ENCODE measurements around the gene SECTM1. TPM values are rescaled to one million over a fixed set of nuclear protein-coding genes. Genes with fewer than 3 reads are reported as not detected.
"Not testable (repeated sequence)": the region's sequence is repeated elsewhere in the genome, so short reads cannot be mapped to it uniquely, and the experiment has no call there.

The SECTM1 gene
- polyA plus RNA-seq, 4 donors: 1.2 to 3.4 (median 1.6) TPM

DNA sequence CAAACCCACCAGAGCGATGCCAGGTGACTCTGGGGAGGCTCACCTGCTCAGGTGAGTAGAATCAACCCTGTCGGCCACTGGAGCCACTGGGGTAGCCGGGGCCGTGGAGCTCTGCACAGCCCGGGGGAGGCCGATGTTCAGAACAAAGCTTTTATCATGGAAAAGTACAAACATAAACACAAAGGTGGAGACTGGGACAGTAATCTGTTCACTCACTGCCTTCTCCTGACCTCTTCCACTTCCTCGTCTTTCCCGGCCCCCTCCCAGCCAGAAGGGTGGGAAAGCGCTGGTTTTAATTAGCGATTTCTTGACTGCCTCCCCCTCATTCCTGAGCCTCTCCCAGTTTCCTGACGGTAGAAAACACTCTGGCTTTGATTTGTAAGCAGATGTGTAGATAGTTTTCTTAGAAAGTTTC lies 15.7 kb upstream of the SECTM1 start:
- DNase-seq (ENCODE audit: low read depth in 4 of 4, low spot score in 2 of 4): no peak

DNA sequence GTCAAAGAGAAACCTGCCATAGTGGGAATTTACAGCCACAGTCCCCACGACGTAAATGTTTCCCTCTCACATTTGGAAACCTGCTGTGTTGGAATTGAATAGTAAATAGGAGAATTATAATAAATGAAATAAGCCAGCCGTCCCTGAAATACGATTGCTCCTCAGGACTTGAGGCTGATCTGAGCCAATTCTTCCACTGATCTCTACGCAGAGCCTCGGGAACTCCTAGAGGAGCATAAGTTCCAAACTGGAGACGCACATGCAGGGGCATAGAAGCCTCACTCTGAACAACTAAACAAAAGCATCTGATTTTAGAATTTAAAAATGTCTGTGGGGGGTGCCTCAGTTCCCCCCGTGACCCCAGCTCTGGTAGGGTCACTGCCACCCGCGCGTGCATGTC lies 15.3 kb upstream of the SECTM1 start:
- DNase-seq (ENCODE audit: low read depth in 4 of 4, low spot score in 2 of 4): no peak

DNA sequence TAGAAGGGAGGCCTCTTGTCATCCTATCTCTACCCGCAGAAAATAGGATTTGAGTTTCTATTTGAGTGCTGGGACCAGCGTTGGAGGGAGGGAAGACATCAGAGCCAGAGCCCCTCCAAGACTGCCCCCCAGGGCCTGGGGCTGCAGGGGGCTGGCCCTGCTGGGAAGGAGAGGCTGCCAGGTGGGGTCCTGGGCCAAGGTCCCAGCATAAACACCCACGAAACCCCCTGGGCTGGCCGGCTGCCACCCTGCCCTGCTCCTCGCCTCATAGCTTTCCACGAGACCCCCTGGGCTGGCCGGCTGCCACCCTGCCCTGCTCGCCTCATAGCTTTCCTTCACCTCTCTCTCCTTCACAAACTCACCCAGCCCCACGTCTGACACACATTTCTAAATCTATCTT lies 14.9 kb upstream of the SECTM1 start:
- no peak for DNase-seq (ENCODE audit: low read depth in 4 of 4, low spot score in 2 of 4)

DNA sequence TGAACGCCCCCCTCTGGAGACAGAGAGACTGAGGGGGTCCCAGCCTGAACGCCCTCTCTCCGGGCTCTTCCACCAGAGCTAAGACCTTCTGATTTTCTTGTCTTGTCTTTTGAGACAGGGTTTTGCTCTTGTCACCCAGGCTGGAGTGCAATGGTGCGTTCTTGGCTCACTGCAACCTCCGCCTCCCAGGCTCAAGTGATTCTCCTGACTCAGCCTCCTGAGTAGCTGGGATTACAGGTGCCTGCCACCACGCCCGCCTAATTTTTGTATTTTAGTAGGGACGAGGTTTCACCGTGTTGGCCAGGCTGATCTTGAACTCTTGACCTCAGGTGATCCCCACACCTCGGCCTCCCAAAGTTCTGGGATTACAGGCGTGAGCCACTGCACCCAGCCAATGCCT lies 14.4 kb upstream of the SECTM1 start:
- DNase-seq (ENCODE audit: low read depth in 4 of 4, low spot score in 2 of 4): not testable (repeated sequence)

DNA sequence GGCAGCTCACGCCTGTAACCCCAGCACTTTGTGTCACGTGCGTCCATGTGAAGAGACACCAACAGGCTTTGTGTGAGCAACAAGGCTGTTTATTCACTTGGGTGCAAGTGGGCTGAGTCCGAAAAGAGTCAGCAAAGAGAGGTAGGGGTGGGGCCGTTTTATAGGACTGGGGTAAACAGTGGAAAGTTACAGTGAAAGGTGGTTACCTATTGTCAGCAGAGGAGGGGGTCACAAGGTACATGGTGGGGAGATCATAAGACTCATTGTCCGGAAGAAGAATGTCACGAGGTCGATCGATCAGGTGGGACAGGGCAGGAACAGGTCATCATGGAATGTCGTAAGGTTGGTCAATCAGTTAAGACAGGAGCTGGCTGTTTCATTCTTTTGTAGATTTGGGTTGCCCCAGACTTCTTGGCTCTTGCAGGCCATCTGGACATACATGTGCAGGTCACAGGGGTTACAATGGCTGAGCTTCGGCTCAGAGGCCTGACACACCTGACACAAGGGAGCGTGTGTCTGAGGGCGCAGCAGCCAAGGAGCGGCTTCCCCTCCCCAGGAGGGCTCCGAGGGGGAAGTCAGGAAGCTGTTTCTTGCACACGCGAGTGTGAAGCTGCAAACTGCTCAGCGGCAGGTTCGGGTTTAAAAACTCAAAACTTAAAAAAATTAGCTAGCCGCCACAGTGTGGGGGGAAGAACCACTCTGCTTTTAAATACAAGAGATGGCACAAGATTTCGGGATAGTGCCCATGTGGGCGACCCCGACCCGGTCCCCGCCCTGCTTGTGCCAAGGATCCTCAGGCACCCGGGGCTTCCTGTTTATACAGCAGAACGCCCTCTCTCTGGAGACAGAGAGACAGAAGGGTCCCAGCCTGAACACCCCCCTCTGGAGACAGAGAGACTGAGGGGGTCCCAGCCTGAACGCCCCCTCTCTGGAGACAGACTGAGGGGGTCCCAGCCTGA lies 13.1 kb upstream of the SECTM1 start:
- DNase-seq (ENCODE audit: low read depth in 4 of 4, low spot score in 2 of 4): no peak

DNA sequence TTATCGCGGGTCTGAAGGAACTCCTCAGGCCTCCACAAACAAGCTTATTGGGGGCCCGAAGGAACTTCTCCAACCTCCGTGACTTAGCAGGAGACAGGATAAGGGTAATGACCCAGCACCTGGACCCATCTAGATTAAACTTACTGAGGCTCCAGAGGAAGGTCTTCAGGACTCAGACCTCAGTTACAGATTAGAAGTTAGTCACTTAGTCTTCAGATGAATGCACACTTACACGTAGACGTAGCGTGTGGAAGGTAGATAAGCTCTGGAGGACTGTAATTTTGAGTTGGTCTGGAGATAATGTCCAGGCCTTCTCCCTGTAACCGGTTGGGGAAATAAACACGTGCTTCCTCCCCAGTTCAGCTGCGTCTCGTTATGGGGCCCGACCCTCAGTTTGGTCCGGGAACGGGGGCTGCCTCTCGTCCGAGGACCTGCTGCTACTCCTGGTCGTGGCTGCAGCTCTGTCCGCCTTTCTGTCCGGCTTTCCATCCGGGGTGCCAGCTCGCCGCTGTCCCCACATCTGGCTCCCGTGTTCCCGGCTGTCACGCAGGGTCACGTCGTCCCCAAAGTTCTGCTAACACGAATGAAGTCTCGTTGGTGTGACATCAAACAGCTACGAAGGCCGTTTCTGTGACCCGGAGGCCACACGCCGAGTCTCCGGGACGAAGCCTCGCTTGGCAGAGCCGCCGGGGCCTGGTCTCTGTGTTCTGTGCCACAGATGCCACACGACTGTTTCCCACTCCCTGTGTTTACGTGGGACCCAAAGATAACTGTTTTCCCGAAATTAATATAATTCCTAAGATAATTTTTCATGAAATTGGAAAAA lies 11.8 kb upstream of the SECTM1 start:
- no peak for DNase-seq (ENCODE audit: low read depth in 4 of 4, low spot score in 2 of 4)

DNA sequence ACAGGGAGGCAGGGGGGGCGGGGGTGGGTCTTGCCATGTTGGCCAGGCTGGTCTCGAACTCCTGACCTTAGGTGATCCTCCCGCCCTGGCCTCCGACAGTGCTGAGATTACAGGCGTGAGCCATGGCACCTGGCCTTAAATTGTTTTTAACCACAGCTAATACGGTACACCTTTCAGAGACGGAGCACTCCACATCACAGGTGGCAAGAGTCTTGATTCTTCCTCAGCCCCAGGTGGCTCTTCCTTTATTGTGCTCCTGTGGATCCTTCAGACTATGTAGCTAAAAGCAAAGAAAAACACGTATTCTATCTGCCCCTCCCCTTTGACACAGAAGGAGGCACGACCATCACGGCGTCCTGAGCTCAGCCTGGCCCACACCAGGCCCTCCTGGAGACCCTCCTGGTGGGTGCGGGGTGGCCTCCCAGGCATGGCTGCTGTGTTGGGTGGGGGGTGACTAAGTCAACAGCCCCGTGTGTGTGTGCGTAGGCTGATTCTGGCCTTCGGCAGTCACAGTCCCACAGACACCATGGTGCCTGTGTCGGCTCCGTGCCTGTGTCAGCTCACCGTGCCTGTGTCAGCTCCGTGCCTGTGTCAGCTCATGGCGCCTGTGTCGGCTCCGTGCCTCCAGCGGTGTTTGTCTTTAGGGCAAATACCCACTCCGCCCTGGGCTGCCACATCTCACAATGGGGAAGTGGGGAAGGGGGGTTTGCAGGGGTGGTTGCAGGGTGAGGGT lies 10.8 kb upstream of the SECTM1 start:
- no peak for DNase-seq (ENCODE audit: low read depth in 4 of 4, low spot score in 2 of 4)

DNA sequence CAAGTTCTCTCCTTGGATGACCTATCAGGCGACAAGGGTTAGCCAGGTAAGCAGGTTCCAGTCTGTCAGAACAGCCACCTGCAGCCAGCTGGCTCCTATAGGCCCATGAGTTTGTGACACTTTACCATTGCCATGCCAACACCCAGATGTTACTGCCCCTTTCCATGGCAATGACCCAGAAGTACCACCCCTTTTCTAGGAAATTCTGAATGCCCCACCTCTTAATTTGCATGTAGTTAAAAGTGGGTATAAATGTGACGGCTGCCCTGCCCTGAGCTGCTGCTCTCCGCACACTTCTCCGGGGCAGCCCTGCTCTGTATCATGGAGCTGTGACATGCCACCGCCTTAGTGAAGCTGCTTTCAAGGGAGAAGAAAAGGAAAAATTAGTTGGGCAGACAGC lies 10.0 kb upstream of the SECTM1 start:
- no peak for DNase-seq (ENCODE audit: low read depth in 4 of 4, low spot score in 2 of 4)

DNA sequence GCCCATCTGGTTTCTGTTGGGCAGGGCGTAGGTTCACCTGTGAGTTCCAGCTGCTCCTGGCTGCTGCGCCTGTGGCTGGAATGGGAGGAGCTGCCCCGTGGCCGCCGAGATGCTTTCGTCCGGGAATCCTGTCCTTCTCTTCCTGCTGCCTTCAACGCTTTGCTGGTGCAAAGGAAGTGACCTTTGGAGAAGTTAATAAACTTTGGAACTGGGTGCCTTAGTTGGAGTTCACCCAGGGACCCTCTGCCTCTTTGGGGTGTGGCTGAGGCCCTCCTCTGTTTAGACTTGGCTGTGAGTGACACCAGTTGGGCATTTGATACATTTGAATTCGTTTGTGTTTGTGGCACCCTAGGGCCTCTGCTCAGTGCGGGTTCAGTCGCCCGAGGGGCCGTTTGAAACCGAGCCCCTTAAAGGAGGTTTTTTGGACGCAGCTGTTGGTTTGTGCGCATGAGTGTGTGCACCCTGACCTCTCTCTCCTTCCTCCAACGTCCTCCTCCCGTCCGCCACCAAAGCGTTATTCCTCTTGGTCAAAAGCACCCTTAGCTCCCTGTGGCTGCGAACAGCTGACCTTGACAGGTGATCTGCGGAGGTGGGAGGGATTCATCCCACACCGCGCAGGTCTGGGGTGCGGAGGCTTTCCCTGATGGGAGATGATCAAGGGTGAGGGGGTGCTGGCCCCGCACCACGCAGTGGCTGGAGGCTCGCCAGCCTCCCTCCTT lies 9.0 kb upstream of the SECTM1 start:
- DNase-seq (ENCODE audit: low read depth in 4 of 4, low spot score in 2 of 4): no peak

DNA sequence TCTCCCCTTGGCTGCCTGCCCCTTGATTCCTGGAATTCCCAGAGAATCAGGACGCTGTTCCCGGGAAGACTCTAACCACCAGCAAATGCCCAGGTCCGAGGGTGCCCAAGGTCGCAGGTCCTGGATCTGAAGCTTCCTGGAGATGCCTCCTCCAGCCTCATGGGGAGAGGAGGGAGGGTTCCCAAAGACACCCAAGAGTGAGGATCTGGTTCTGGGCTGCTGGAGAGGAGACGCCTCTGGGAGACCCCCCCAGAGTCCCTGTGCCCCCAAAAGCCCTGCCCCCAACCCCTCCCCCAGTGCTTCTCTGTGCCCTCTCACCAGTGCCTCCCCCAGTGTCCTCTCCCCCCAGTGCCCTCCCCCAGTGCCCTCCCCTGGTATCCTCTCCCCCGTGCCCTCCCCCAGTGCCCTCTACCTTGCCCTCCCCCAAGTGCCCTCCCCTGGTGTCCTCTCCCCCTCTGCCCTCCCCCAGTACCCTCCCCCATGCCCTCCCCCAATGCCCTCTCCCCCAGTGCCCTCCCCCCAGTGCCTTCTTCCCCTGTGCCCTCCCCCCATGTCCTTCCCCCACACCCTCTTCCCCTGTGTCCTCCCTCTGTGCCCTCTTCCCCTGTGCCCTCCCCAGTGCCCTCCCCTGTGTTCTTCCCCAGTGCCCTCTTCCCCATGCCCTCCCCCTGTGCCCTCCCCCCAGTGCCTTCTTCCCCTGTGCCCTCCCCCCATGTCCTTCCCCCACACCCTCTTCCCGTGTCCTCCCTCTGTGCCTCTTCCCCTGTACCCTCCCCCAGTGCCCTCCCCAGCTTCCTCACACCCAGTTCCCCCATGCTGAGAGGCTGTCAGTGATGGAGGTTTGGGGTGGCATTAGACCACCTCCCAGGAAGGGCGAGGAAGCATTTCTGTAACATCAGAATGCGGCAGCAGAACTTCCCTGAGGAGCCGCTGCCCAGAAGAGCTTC lies 6.3 kb upstream of the SECTM1 start:
- no peak for DNase-seq (ENCODE audit: low read depth in 4 of 4, low spot score in 2 of 4)

DNA sequence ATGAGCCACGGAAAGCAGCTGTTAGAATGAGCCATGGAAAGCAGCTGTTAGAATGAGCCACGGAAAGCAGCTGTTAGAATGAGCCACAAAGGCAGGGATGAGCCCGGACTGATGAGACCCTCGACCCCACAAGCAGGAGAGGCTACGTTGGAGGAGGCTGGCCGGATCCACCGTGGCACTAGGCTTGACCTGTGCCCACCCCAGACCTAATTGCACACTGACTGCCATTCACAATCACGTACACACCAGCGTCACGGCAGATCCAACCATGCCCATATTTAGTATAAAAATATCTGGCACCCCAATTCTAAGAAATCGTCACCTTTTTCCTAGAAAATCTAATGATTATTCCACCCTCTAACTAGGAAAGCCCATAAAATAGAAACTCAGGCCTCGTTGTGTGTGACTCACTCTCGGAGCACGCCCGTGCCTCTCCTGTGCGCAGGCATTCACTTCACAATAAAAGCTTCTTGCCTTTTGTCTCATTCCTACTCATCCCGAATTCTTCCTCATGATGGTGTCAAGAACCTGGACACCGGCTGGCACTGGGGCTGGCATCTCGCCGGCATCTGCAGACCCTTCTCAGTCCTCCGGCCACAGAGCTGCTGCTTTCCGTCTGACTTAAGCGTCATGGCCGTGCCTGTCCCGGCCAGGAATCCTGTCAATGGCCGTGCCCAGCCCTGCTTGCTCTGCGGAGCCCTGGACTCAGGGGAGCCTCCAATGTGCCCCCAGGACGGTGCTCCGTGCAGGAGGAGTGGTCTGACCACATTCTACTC lies 5.5 kb upstream of the SECTM1 start:
- DNase-seq (ENCODE audit: low read depth in 4 of 4, low spot score in 2 of 4): no peak

DNA sequence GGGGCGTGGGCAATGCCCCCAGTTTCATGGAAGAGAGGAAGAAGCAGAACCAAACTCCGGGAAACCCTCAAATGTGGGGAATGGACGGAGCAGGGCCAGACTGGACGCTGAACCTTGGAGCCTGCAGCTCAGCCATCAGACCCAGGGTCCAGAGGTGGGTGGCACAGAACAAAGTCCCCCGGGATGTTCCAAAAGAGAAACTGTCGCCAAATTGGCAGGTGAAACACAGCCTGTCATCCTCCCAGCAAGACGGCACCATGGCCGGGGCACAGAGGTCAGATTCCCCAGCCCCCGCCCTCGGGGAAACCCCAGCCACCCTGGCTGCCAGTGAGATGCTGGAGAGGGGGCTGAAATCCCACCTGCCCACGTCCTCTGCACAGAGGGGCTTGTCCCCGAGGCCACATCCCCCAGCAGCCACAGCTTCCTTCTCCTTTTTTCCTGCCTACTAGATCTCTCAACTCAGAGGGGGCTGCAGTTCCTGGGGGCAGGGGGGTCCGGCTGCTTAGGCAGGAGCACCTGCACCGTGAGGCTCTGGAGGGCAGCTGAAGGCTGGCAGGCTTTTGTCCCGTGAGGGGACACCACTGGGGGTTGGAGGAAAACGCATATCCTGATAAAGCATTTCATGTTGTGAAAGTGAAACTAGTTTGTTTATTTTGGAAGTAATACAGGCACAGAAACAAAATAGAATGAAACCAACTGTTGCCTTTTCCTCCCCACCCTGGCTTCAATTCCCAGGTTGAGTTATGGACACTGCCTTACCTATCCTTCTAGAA lies 1.2 kb upstream of the SECTM1 start:
- no peak for DNase-seq (ENCODE audit: low read depth in 4 of 4, low spot score in 2 of 4)

DNA sequence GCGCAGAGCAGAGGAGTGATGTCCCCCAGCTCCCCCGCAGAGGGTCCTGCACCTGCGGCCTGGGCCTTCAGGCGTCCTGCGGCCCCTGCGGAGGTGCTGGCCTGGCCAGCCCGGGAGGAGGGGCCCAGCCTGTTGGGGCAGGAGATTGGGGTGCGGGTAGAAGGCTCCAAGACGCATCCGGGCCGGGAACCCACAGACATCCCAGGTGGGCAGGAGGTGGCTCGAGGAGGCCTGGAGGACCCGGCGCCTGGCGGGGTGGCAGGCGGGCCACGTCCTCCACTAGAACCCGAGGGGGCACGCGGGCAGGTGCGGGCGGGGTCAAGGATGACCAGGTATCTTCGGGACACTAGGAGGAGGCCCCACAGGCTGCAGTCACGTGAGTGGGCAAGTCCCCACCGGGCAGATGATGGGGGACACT lies 647 bp upstream of the SECTM1 start:
- DNase-seq (ENCODE audit: low read depth in 4 of 4, low spot score in 2 of 4): no peak

DNA sequence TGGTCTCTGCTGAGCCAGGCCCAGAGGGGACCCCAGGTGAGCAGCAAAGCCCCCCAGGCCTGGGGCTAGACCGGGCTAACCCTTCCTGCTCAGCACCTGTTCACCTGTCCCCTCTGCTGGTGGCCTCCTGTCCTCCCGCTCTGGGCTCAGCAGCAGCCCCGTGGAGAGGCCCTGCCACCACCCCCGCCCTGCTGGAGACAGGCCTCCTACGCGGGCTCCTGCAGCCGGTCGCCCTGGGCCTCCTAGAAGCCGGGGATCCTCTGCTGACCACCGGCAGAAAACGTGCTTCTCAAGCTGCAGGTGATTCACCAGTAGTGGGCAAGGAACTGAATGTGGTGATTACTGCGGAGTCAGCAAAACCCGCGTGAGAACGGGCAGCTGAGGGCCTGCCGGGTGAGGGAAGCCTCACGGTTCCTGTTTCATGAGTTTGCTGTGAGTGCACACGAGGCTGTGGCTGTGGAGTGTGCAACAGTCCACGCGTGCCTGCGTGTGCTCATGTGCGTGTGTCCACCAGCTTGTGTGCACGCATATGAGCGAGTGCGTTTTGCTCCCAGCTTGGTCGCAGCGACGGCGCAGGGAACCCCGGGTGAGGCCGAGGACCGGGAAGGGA lies 792 bp downstream of the SECTM1 start:
- no peak for DNase-seq (ENCODE audit: low read depth in 4 of 4, low spot score in 2 of 4)

DNA sequence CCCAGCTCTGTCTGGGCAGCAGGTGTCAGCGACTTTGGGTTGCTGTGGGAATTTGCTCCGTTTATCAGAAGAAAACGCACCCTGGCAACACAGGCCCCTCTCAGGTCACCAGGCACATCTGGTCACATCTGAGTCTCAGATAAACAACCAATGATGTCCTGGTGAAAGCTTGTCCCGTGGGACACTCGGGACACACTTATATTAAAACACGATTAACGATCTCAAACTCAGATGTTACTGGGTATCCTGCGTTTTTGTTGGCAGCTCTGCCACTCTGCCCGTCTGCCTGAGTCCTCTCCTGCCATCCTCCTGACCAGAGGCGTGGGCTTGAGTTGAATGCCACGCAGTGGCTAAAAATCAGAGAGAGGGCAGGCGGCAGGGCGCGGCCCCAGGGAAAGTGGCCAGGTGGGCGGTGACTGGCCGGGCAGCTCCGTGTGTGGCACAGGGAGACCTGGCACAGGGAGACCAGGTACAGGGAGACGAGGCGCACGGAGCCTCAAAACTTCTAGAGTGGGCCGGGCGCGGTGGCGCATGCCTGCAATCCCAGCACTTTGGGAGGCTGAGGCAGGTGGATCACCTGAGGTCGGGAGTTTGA lies 2.1 kb downstream of the SECTM1 start:
- DNase-seq (ENCODE audit: low read depth in 4 of 4, low spot score in 2 of 4): no peak

DNA sequence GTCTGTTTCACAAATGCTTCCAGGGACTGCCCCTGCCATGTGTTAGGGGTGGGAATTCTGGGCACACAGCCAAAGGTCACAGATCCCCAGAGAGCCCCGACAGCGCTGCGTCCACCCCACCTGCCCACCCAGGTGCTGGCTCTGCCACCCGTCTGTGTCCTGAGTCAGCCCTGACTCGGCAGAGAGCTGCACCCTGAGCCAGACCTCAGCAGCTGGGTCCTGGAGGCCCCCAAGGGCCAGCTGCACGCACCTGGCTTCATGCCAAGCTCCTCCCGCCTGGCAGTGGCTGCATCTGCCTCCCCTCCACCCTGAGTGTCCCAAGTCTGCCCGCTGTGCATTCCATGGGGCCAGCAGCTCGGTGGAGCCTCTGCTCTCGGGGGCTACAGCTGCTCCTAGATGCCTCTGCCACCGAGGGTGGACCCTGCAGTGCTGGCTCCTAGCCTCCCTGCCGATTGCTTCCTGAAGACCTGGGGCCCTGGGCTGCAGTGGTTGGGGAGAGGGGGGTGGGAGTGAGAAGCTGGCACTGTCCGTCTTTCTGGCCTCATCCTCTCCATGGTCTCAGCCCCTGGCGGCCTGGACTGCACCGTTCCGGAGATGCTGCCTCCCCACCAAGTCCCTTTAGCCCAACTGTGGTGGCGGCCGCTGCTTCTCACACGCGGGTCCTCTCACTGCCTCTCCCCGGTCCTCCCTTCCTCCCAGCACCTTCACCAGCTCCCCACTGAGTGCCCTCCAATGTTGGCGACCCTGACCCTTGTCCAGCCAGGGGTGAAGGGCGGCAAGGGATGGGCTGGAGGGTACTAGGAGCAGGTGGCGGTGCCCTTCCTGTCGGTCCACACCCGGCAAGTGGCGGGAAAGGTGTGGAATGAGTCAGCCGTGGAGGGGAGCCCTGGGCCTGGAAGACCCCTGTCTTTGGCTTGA lies 3.0 kb downstream of the SECTM1 start:
- DNase-seq (ENCODE audit: low read depth in 4 of 4, low spot score in 2 of 4): no peak
